Cardiac muscle cell (in vitro differentiated cells and primary cell): ENCODE measurements around the gene INPP5B. TPM values are rescaled to one million over a fixed set of nuclear protein-coding genes. Genes with fewer than 3 reads are reported as not detected.

ENCODE experiments used
- DNase-seq, 2 donors: peaks; one replicate each; pipeline versions ENCODE4 v3.0.0 to v3.0.0-alpha.2; 2010 to 2017; ENCODE audit warnings: low read depth in 1 of 2, low spot score in 1 of 2
- H3K27ac ChIP-seq: fragments of 200-600 bp; sonication (generic); 2 replicates; pipeline ENCODE4 v1.5.1; 2016
- H3K27me3 ChIP-seq: fragments of 200-600 bp; sonication (generic); 2 replicates; pipeline ENCODE4 v1.6.0; 2016; ENCODE audit warnings: control low read depth
- H3K36me3 ChIP-seq: fragments of 200-600 bp; sonication (generic); 2 replicates; pipeline ENCODE4 v1.5.1; 2016; ENCODE audit warnings: control low read depth
- H3K4me1 ChIP-seq: fragments of 200-600 bp; sonication (generic); 2 replicates; pipeline ENCODE4 v1.8.1; 2017; ENCODE audit warnings: low read depth, mild to moderate bottlenecking, mixed run types
- H3K4me3 ChIP-seq: fragments of 200-600 bp; sonication (generic); 2 replicates; pipeline ENCODE4 v1.5.1; 2016; ENCODE audit warnings: mild to moderate bottlenecking
- H3K9me3 ChIP-seq: fragments of 200-600 bp; sonication (generic); 2 replicates; pipeline ENCODE4 v1.5.1; 2017; ENCODE audit warnings: low read depth, mild to moderate bottlenecking, control low read depth
- CTCF ChIP-seq: IDR thresholded peaks from 2 replicates; pipeline ENCODE4 v1.5.1; 2012; ENCODE audit warnings: low read depth, mild to moderate bottlenecking, low read length
- polyA plus RNA-seq: library from polyadenylated mRNA; unstranded; fragments of >200 nt; fragmentation: Nextera tagmentation; extraction: Ambion mirVana; gene quantifications from 2 replicates; pipeline ENCODE4 v1.2.1, GENCODE V29; 2016
- total RNA-seq: library from RNA; depleted of rRNA; stranded (reverse); fragments of >200 nt; gene quantifications from 2 replicates; pipeline ENCODE4 v1.2.3, GENCODE V29; 2016

The INPP5B gene
- total and polyA plus RNA-seq, 2 experiments from 2014 or later = 9.9 to 18.4 TPM

GRCh38 chr1:37822906-37823815 is 123.7 kb downstream of the INPP5B start:
- DNase-seq = no peak
- H3K27ac ChIP-seq = no peak overlapping the region
- no peak overlapping the region for H3K4me3 ChIP-seq
- no peaks in the 10 kb centered on the region for H3K9me3 ChIP-seq
- no peaks in the 10 kb centered on the region for H3K27me3 ChIP-seq
- no peaks in the 10 kb centered on the region for H3K4me1 ChIP-seq
- H3K36me3 ChIP-seq = peaks cover 32% of the 10 kb centered on the region
- TF ChIP-seq CTCF = no peak

GRCh38 chr1:37821481-37821880 is 125.4 kb downstream of the INPP5B start:
- no peaks in the 10 kb centered on the region for H3K9me3 ChIP-seq
- H3K4me1 ChIP-seq = no peaks in the 10 kb centered on the region
- H3K27ac ChIP-seq = no peak overlapping the region
- no peaks in the 10 kb centered on the region for H3K27me3 ChIP-seq
- DNase-seq = no peak
- no peak overlapping the region for H3K4me3 ChIP-seq
- no peak for TF ChIP-seq CTCF
- peaks cover 37% of the 10 kb centered on the region for H3K36me3 ChIP-seq

GRCh38 chr1:37817481-37817880 is 129.4 kb downstream of the INPP5B start:
- Histone ChIP-seq H3K36me3 (peaks cover 29% of the 10 kb centered on the region), H3K27ac (no peak overlapping the region), H3K4me3 (no peak overlapping the region), H3K27me3 (no peaks in the 10 kb centered on the region), H3K9me3 (no peaks in the 10 kb centered on the region), H3K4me1 (no peaks in the 10 kb centered on the region)
- no peak for TF ChIP-seq CTCF
- peak in 1 of 2 donors; percentile 37 for DNase-seq

GRCh38 chr1:37814252-37814651 is 132.6 kb downstream of the INPP5B start:
- Histone ChIP-seq H3K4me3 (no peak overlapping the region), H3K9me3 (no peaks in the 10 kb centered on the region), H3K27ac (no peak overlapping the region), H3K4me1 (peaks cover 1% of the 10 kb centered on the region), H3K27me3 (no peaks in the 10 kb centered on the region), H3K36me3 (peaks cover 14% of the 10 kb centered on the region)
- no peak for TF ChIP-seq CTCF
- no peak for DNase-seq

GRCh38 chr1:37813529-37814145 is 133.2 kb downstream of the INPP5B start:
- no peak overlapping the region for H3K27ac ChIP-seq
- no peaks in the 10 kb centered on the region for H3K9me3 ChIP-seq
- peaks cover 5% of the 10 kb centered on the region for H3K4me1 ChIP-seq
- peaks cover 11% of the 10 kb centered on the region for H3K36me3 ChIP-seq
- DNase-seq = no peak
- no peak overlapping the region for H3K4me3 ChIP-seq
- TF ChIP-seq CTCF = no peak
- no peaks in the 10 kb centered on the region for H3K27me3 ChIP-seq
